Fibroblast of lung (primary cell): ENCODE data around the gene CSNK1A1. TPM values are rescaled to one million over a fixed set of nuclear protein-coding genes. Genes with fewer than 3 reads are reported as not detected.

Source experiments
- DNase-seq, 2 donors: peaks; one replicate each; pipeline versions ENCODE4 v3.0.0 to v3.0.0-alpha.2; 2010; ENCODE audit warnings: low read depth in 2 of 2
- H2AFZ ChIP-seq: 2 replicates; pipeline ENCODE4 v1.5.1; 2012; ENCODE audit warnings: low read length, control low read depth, inconsistent platforms
- H3K27ac ChIP-seq: 2 replicates; pipeline ENCODE4 v1.5.1; 2011; ENCODE audit warnings: low read length, control low read depth; ENCODE audit not compliant: insufficient read depth
- H3K27me3 ChIP-seq: 2 replicates; pipeline ENCODE4 v1.5.1; 2011; ENCODE audit warnings: mild to moderate bottlenecking, low read length; ENCODE audit not compliant: control insufficient read depth, insufficient read depth
- H3K36me3 ChIP-seq: 2 replicates; pipeline ENCODE4 v1.5.1; 2011; ENCODE audit warnings: low read length; ENCODE audit not compliant: control insufficient read depth, insufficient read depth
- H3K4me1 ChIP-seq: 2 replicates; pipeline ENCODE4 v1.5.1; 2011; ENCODE audit warnings: low read length; ENCODE audit not compliant: control insufficient read depth, insufficient read depth; ENCODE audit errors: extremely low read depth
- H3K4me2 ChIP-seq: 2 replicates; pipeline ENCODE4 v1.5.1; 2011; ENCODE audit warnings: low read length, control low read depth; ENCODE audit not compliant: insufficient read depth; ENCODE audit errors: extremely low read depth
- H3K4me3 ChIP-seq, 4 experiments: fragments of 200-600 bp in 1 of 4; sonication (generic) in 1 of 4; replicated peaks in 1 of 4; 2 replicates each; pipeline ENCODE4 v1.5.1; 2011 to 2016; ENCODE audit warnings: low read length in 4 of 4, low read depth in 3 of 4, mild to moderate bottlenecking in 3 of 4, control low read depth in 2 of 4, inconsistent platforms in 1 of 4, mixed read lengths in 1 of 4; ENCODE audit not compliant: insufficient read depth in 1 of 4; ENCODE audit errors: control extremely low read depth in 1 of 4
- H3K79me2 ChIP-seq: 2 replicates; pipeline ENCODE4 v1.5.1; 2012; ENCODE audit warnings: mild to moderate bottlenecking, low read length, inconsistent platforms; ENCODE audit not compliant: control insufficient read depth, insufficient read depth
- H3K9ac ChIP-seq: 2 replicates; pipeline ENCODE4 v1.5.1; 2011; ENCODE audit warnings: mild to moderate bottlenecking, low read length, control low read depth; ENCODE audit not compliant: insufficient read depth
- H3K9me3 ChIP-seq: 2 replicates; pipeline ENCODE4 v1.5.1; 2012; ENCODE audit warnings: low read depth, low read length; ENCODE audit not compliant: control insufficient read depth, insufficient read depth
- H4K20me1 ChIP-seq: 2 replicates; pipeline ENCODE4 v1.5.1; 2011; ENCODE audit warnings: low read length; ENCODE audit not compliant: control insufficient read depth, insufficient read depth; ENCODE audit errors: extremely low read depth
- EZH2 ChIP-seq: IDR thresholded peaks from 2 replicates; pipeline ENCODE4 v1.5.1; 2012; ENCODE audit warnings: low read length, control low read depth, mild to moderate bottlenecking; ENCODE audit errors: missing control alignments
- polyA plus RNA-seq, 2 donors: library from polyadenylated mRNA; depleted of rRNA in 1 of 2; stranded (reverse) in 1 of 2; unstranded in 1 of 2; fragments of >200 nt; gene quantifications; 2 replicates each; pipeline ENCODE4 v1.2.1, GENCODE V29; 2011 to 2012; ENCODE audit warnings: missing spikeins in 1 of 2
- total RNA-seq: library from RNA; depleted of rRNA; stranded (reverse); fragments of >200 nt; gene quantifications from 2 replicates; pipeline ENCODE4 v1.2.1, GENCODE V29; 2014
- TF ChIP-seq, protein P1 (sequence below), 2 donors: IDR thresholded peaks in 1 of 2; conservative IDR thresholded peaks in 1 of 2; 1 replicate in 1 of 2; 2 replicates in 1 of 2; pipeline ENCODE4 v1.5.1; 2011 to 2012; ENCODE audit warnings: low read length in 2 of 2, control low read depth in 1 of 2, inconsistent platforms in 1 of 2, low read depth in 1 of 2, mild to moderate bottlenecking in 1 of 2

CSNK1A1 gene
- total and polyA plus RNA-seq, 2 donors (not counting 1 experiment from before 2014, with no cell fraction given): 275 to 674 TPM

DNA sequence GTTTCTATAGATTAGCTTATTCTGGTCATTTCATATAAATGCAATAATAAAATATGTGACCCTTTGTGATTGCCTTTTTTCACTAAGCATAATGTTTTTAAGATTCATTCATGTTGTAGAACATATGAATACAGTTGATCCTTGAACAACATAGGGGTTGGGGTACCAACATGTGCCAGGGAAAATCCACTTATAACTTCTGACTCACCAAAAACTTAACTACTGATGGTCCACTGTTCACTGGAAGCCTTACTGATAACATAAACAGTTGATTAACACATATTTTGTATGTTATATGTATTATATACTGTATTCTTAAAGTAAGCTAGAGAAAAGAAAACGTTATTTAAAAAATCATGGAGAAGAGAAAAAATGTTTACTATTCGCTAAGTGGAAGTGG, 42.1 kb upstream of the CSNK1A1 start:
- DNase-seq: no peak
- Histone ChIP-seq H3K9me3 (no peaks in the 10 kb centered on the region), H3K4me2 (no peak overlapping the region), H3K4me1 (no peaks in the 10 kb centered on the region), H2AFZ (no peak overlapping the region), H3K27ac (no peak overlapping the region), H3K36me3 (no peaks in the 10 kb centered on the region), H3K79me2 (no peaks in the 10 kb centered on the region), H3K9ac (no peak overlapping the region), H4K20me1 (no peaks in the 10 kb centered on the region), H3K4me3 (no peak overlapping the region), H3K27me3 (no peaks in the 10 kb centered on the region)
- TF ChIP-seq EZH2: no peak
- TF ChIP-seq, protein P1, sequence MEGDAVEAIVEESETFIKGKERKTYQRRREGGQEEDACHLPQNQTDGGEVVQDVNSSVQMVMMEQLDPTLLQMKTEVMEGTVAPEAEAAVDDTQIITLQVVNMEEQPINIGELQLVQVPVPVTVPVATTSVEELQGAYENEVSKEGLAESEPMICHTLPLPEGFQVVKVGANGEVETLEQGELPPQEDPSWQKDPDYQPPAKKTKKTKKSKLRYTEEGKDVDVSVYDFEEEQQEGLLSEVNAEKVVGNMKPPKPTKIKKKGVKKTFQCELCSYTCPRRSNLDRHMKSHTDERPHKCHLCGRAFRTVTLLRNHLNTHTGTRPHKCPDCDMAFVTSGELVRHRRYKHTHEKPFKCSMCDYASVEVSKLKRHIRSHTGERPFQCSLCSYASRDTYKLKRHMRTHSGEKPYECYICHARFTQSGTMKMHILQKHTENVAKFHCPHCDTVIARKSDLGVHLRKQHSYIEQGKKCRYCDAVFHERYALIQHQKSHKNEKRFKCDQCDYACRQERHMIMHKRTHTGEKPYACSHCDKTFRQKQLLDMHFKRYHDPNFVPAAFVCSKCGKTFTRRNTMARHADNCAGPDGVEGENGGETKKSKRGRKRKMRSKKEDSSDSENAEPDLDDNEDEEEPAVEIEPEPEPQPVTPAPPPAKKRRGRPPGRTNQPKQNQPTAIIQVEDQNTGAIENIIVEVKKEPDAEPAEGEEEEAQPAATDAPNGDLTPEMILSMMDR (conservative IDR thresholded peaks at IDR 0.05 in 1 of 2, IDR thresholded peaks at IDR 0.05 in 1 of 2; ENCODE audit: low read depth in 1 of 2, low read length in 2 of 2): no peak

DNA sequence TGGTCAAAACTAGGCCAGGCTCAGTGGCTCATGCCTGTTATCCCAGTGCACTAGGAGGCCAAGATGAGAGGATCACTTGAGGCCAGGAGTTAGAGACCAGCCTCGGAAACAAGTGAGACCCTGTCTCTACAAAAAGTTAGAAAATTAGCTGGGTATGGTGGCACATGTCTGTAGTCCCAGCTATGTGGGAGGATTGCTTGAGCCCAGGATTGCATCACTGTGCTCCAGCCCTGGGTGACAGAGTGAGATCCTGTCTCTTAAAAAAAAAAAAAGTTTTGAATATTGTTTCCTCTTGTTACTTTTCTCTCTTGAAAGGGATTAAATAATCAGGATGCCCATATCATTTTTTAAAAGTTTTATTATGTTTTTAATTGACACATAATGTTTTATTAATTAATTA, 37.7 kb upstream of the CSNK1A1 start:
- Histone ChIP-seq H4K20me1 (no peaks in the 10 kb centered on the region), H3K4me1 (no peaks in the 10 kb centered on the region), H3K27ac (no peak overlapping the region), H3K4me2 (no peak overlapping the region), H3K27me3 (no peaks in the 10 kb centered on the region), H2AFZ (no peak overlapping the region), H3K9ac (no peak overlapping the region), H3K4me3 (no peak overlapping the region), H3K9me3 (no peaks in the 10 kb centered on the region), H3K79me2 (no peaks in the 10 kb centered on the region), H3K36me3 (no peaks in the 10 kb centered on the region)
- no peak for DNase-seq
- TF ChIP-seq, protein P1 (conservative IDR thresholded peaks at IDR 0.05 in 1 of 2, IDR thresholded peaks at IDR 0.05 in 1 of 2; ENCODE audit: low read depth in 1 of 2, low read length in 2 of 2): no peak
- TF ChIP-seq EZH2: no peak

DNA sequence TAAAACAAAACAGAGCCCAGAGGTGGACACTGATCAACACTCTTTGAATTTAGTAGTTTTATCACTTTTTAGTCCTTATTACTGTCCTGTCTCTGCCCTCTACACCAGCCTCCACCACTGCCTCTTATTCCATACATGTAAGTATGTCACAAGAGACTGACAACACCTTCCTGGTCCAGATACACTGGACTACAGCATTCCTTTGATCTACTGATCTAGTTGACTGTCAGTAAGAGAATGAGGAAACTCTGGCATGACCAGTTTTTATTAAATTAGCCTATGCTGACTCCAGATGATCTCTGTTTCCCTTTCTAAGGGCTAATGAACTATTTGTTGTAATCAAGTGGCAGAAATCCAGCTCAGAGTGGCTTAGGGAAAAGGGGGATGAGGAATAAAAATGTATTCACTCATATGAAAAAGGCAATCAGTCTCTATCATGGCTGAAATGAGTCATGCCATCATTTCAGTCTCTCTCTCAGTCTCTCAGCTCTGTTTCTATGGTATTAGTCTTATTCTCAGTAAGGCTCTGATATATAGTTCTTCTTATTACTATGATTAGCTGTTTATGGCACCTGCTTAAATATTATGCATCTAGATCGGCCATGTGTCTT, 35.6 kb upstream of the CSNK1A1 start:
- no peak overlapping the region for H3K27ac ChIP-seq
- no peak overlapping the region for H3K4me2 ChIP-seq
- no peaks in the 10 kb centered on the region for H3K36me3 ChIP-seq
- no peak overlapping the region for H2AFZ ChIP-seq
- DNase-seq: no peak
- H3K4me1 ChIP-seq: no peaks in the 10 kb centered on the region
- no peaks in the 10 kb centered on the region for H3K9me3 ChIP-seq
- TF ChIP-seq, protein P1 (conservative IDR thresholded peaks at IDR 0.05 in 1 of 2, IDR thresholded peaks at IDR 0.05 in 1 of 2; ENCODE audit: low read depth in 1 of 2, low read length in 2 of 2): no peak
- no peak for TF ChIP-seq EZH2
- H3K79me2 ChIP-seq: no peaks in the 10 kb centered on the region
- H3K27me3 ChIP-seq: no peaks in the 10 kb centered on the region
- no peak overlapping the region for H3K9ac ChIP-seq
- no peak overlapping the region for H3K4me3 ChIP-seq
- H4K20me1 ChIP-seq: no peaks in the 10 kb centered on the region
